Spinal cord (tissue), 10 donors: ENCODE measurements around the gene LSP1. TPM values are rescaled to one million over a fixed set of nuclear protein-coding genes. Genes with fewer than 3 reads are reported as not detected.
"Not testable (repeated sequence)": the region's sequence is repeated elsewhere in the genome, so short reads cannot be mapped to it uniquely, and the experiment has no call there.

ENCODE experiments used
- DNase-seq, 6 donors: peaks; one replicate each; pipeline versions ENCODE4 v3.0.0 to v3.0.0-alpha.2; 2013 to 2015; ENCODE audit warnings: low spot score in 6 of 6, low read depth in 4 of 6
- H3K27ac ChIP-seq: one replicate; pipeline ENCODE4 v1.5.1; 2013; ENCODE audit warnings: low read depth, low read length, control low read depth
- H3K27me3 ChIP-seq: one replicate; pipeline ENCODE4 v1.6.1; 2013; ENCODE audit warnings: low read length; ENCODE audit not compliant: control insufficient read depth, insufficient read depth
- H3K36me3 ChIP-seq: one replicate; pipeline ENCODE4 v1.6.1; 2013; ENCODE audit warnings: low read length; ENCODE audit not compliant: control insufficient read depth, insufficient read depth
- H3K4me1 ChIP-seq: one replicate; pipeline ENCODE4 v1.6.1; 2013; ENCODE audit warnings: low read length; ENCODE audit not compliant: control insufficient read depth, insufficient read depth
- H3K4me3 ChIP-seq: one replicate; pipeline ENCODE4 v1.5.1; 2013; ENCODE audit warnings: low read depth, low read length, control low read depth
- H3K9me3 ChIP-seq: one replicate; pipeline ENCODE4 v1.6.1; 2013; ENCODE audit warnings: low read length; ENCODE audit not compliant: control insufficient read depth, insufficient read depth
- WGBS: methylation state at CpG from one replicate; pipeline ENCODE4 v1.1.5; 2013; ENCODE audit warnings: missing lambda C conversion rate; ENCODE audit not compliant: insufficient coverage; 5-methylcytosine and 5-hydroxymethylcytosine counted together
- polyA plus RNA-seq, 2 donors: library from polyadenylated mRNA; unstranded; fragments of 120-200 nt; gene quantifications; one replicate each; pipeline ENCODE4 v1.2.1, GENCODE V29; 2013; ENCODE audit not compliant: insufficient read length in 2 of 2
- total RNA-seq, 2 donors: library from RNA; depleted of rRNA in 1 of 2; stranded (reverse); fragments of 120-200 nt in 1 of 2; fragments of >200 nt in 1 of 2; gene quantifications; one replicate each; pipeline versions ENCODE4 v1.2.3 to v1.2.4, GENCODE V29; 2013 to 2014
- donor health status: healthy.

Gene LSP1
- total and polyA plus RNA-seq, 4 donors, result 2.1 to 10.6 (median 7.9) TPM

DNA sequence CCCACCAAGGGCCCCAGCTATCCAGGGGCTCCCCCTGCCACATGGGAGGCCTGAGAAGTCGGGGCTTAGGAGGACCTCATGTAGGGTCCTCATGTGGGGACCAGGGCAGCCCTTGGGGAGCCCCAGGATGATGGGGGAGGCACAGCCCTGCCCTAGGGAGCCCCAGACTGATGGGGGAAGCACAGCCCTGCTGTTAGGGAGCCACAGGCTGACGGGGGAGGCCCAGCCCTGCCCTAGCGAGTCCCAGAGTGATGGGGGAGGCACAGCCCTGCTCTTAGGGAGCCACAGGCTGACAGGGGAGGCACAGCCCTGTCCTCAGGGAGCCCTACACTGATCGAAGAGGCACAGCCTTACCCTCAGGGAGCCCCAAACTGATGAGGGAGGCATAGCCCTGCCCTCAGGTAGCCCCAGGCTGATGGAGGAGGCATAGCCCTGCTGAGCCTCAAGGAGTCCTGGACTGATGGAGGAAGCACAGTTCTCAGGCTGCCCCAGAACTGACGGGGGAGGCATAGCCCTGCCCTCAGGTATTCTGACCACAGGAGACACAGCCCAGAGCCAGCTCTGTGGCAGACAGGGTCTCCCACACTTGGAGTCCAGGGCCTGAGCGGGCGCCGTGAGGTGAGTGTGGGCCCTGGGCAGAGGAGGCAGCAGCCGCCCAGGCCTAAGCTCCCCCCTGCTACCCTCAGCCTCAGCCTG, 28.0 kb downstream of the LSP1 start:
- H3K27me3 ChIP-seq, result no peaks in the 10 kb centered on the region
- peaks cover 41% of the 10 kb centered on the region for H3K4me1 ChIP-seq
- H3K36me3 ChIP-seq, result no peaks in the 10 kb centered on the region
- peak overlapping the region; percentile 79 for H3K27ac ChIP-seq
- H3K9me3 ChIP-seq, result no peaks in the 10 kb centered on the region
- DNase-seq, result no peak
- H3K4me3 ChIP-seq, result no peak overlapping the region
- 86% methylated on average over 8 of the region's 9 CpGs for WGBS

DNA sequence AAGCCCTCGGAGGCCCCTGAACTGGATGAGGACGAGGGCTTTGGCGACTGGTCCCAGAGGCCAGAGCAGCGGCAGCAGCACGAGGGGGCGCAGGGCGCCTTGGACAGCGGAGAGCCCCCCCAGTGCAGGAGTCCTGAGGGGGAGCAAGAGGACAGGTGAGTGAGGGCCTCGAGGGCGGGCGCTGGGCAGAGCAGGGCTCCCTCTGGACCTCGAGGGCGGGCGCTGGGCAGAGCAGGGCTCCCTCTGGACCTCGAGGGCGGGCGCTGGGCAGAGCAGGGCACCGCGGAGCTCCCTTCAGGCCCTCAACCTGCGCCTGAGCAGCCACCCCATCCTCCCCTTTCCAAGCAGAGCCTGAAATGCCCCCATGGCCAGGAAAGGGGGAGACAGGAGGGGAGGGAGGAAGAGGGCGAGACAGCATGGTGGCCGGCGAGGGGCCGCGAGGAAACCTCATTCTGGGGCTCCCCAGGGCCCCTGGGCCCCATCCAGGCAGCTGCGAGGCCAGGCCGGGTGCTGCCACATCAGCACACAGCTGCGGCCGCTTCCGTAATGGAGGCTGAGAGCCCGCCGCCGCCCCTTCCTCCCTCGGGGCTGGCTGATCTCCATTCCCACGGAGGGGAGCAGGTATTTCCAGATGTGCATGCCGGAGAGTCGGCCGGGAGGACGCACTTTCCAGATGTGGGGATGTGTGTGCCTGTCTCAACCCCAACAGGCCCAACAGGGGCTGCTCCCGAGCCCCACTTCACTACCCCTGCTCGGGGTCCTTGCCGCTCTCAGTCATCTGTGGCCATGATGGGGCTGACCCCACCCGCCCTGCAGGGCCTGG, 28.8 kb downstream of the LSP1 start:
- H3K9me3 ChIP-seq, result no peaks in the 10 kb centered on the region
- H3K36me3 ChIP-seq, result no peaks in the 10 kb centered on the region
- 77% methylated on average over 36 of the region's 43 CpGs for WGBS
- no peak overlapping the region for H3K4me3 ChIP-seq
- peak overlapping the region; percentile 79 for H3K27ac ChIP-seq
- DNase-seq, result peak in 1 of 6 donors; percentile 38
- peaks cover 33% of the 10 kb centered on the region for H3K4me1 ChIP-seq
- H3K27me3 ChIP-seq, result no peaks in the 10 kb centered on the region

DNA sequence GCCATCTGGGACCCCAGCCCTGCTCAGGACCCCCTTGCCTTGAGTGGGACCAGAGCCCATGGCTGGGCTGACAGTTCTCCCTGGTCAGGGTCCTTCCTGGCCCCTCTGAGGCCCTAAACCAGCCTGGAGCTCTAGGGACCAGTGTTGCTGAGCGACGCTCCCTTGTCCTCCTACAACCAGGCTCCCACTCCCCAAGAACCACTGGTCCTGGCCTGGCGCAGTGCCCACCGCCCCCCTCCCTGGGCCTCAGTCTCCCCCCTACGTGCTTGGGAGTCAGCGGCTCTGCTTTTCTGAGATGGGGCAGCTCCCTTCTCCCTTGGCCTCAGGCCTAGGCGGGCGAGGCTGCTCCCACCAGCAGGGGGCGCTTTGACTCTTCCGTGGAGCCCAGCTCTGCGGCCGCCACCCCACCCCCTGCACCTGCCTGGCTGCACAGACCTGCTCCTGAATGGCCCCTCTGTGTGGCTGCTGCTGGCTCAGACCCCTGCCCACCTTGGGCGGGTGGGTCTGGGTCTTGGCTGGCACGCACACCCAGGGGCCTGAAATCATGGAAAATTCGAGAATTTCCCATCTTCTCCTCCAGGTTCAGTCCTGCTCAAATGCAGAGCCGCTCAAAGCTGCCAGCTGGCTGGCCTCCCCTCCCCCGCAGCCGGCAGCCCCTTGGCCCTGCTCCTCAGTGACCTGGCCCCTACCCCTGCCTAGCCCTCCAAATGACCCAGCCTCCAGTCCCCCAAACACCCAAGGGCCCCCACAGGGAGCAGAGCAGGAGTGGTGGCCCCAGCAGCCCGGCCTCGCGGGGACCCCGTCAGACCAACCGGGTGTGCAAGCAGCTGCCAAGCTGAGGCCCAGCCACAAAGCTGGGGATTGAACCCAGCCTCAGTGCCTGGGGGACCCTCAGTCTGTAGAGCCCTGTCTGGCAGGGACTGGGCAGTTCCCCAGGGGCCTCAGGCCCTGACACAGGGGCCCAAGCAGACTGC, 29.7 kb downstream of the LSP1 start:
- DNase-seq, result peak in 5 of 6 donors; percentile 29 to 84 (median 60)
- Histone ChIP-seq H3K36me3 (no peaks in the 10 kb centered on the region), H3K4me1 (peaks cover 25% of the 10 kb centered on the region), H3K4me3 (no peak overlapping the region), H3K9me3 (no peaks in the 10 kb centered on the region), H3K27ac (peak overlapping the region; percentile 79), H3K27me3 (no peaks in the 10 kb centered on the region)
- WGBS, result 36% methylated on average over 23 of the region's 23 CpGs

DNA sequence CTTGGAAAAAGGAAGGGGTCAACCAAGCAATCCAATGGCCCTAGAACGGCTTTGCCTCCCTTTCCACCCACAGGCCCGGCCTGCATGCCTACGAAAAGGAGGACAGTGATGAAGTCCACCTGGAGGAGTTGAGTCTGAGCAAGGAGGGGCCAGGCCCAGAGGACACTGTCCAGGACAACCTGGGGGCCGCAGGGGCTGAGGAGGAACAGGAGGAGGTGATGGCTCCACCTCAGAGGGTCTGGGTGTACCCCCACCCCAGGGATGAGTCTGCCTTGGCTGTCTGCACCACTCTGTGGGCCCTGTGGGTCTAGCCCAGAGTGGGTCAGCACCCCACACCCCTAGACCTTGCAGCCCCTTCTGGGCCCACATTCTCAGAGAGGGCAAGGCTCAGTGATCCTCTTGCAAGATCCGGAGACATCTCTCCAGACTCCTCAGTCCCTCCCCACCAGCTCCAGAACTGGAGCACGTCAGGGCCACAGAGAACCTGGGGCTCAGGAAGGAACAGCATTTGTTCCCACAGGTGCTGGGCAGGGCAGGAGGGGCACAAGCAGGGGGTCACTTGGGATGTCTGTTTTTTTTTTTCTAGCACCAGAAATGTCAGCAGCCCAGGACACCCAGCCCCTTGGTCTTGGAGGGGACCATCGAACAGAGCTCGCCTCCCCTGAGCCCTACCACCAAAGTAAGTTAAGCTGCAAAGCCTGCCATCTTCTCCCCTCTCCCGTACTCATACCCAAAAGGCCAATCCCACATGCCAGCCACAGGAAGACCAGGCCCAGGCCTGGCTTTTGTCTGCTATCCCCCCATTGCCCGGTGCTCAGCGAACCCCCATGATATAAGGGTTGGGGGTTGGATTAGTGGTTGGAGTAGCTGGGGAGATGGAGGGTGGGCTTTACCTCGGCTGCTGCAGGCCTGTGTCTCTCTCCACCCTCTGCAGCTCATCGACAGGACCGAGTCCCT, 30.7 kb downstream of the LSP1 start:
- 89% methylated on average over 11 of the region's 14 CpGs for WGBS
- no peak for DNase-seq
- no peak overlapping the region for H3K27ac ChIP-seq

DNA sequence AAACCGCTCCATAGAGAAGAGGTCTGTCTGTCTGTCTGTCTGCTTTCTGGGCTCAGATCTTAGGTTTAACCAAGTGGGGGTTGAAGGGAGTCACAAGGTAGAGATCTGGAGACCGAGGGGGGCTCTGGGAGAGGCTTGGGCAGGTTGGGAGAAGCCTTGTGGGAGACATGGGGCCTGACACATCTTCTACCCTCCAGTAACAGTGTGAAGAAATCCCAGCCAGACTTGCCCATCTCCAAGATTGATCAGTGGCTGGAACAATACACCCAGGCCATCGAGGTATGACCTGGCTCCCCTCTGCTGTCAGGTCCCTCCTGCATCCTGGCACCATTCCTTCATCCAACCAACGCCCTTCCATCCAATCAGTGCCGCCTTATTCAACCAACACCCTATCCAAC, 31.4 kb downstream of the LSP1 start:
- no peaks in the 10 kb centered on the region for H3K36me3 ChIP-seq
- 89% methylated on average over 4 of the region's 5 CpGs for WGBS
- H3K27ac ChIP-seq, result no peak overlapping the region
- H3K4me1 ChIP-seq, result peaks cover 25% of the 10 kb centered on the region
- H3K9me3 ChIP-seq, result no peaks in the 10 kb centered on the region
- H3K27me3 ChIP-seq, result no peaks in the 10 kb centered on the region
- no peak overlapping the region for H3K4me3 ChIP-seq
- DNase-seq, result no peak

More for the DNA sequence above, 30.7 kb downstream of the LSP1 start:
- Histone ChIP-seq H3K4me1 (peaks cover 25% of the 10 kb centered on the region), H3K27me3 (no peaks in the 10 kb centered on the region), H3K4me3 (no peak overlapping the region), H3K9me3 (no peaks in the 10 kb centered on the region), H3K36me3 (no peaks in the 10 kb centered on the region)

DNA sequence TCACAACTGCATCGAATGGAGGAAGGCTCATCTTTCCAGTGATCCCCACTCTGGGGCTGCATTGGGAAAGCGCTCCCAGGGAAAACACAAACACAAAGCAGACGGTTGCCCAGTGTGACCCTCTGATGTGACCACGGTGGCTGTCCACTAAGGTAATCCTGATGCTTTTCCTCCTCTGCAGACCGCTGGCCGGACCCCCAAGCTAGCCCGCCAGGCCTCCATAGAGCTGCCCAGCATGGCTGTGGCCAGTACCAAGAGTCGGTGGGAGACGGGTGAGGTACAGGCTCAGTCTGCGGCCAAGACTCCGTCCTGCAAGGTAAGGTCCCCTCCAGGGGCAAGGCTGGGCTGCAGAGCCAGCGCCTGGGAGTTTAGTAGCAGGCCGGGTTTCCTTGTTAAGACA, 33.7 kb downstream of the LSP1 start:
- not testable (repeated sequence) for DNase-seq, H3K4me3 ChIP-seq, H3K9me3 ChIP-seq, H3K27ac ChIP-seq, H3K36me3 ChIP-seq, H3K27me3 ChIP-seq
- 85% methylated on average over 13 of the region's 13 CpGs for WGBS
- H3K4me1 ChIP-seq, result peaks cover 14% of the 10 kb centered on the region

DNA sequence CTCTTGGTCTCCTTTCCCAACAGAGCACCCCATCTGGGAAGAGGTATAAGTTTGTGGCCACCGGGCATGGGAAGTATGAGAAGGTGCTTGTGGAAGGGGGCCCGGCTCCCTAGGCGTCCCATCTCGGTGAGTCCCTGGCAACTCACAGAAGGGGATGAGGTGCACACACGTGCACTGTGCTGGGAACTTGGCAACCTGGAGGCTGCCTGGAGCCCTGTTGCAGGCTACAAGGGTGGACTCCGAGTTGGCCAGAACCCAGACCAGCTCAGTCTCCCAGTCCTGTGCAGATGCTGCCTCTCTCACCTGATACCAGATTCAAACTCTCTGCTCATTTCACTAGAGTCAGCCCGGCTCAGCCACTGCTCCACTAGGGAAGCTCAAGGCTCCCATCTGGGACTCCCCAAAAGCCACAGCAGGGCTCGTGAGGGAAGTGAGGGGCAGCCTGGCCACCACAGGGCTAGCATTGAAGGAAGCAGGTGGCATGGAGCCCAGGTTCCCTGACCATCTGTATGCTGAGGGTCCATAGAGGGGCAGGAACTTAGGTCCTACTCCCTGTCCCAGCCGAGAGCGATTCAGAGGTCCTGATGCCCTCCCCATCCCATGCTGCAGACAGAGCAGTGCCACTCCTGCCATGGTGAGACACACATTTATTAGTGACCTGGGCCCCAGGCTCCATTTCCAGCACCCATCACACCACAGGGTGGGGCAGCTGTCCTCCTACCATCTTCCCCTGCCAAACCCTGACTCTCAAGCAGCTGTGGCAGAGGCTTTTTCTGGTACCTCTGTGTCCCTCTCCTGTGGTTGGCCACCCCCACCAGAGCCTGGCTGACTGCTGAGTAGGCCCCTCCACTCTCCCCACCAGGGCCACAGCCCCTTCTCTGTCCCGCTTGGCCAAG, 34.8 kb downstream of the LSP1 start:
- no peaks in the 10 kb centered on the region for H3K9me3 ChIP-seq
- no peaks in the 10 kb centered on the region for H3K36me3 ChIP-seq
- H3K4me3 ChIP-seq, result no peak overlapping the region
- H3K27ac ChIP-seq, result no peak overlapping the region
- WGBS, result 85% methylated on average over 11 of the region's 11 CpGs
- H3K4me1 ChIP-seq, result peaks cover 2% of the 10 kb centered on the region
- DNase-seq, result no peak
- no peaks in the 10 kb centered on the region for H3K27me3 ChIP-seq

DNA sequence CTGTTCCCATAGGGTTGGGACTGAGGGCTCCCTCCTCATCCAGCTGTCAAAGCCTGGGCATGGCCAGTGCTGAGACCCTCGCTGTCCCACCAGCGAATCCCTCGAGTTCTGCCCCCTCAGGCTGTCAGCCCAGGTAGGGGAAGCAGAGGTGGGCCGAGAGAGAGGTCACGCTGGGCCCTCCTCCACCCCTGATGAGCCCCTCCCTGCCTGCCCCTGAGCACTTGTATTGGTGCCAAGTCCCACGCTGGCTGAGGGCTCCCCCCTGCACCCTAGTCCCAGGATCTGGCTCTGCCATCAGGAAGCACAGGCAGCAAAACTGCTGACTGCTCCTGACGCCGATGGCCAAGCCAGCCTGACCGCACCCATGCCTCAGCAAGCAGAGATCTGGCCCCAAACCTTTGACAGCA, 35.5 kb downstream of the LSP1 start:
- WGBS, result 75% methylated on average over 9 of the region's 9 CpGs
- Histone ChIP-seq H3K27ac (no peak overlapping the region), H3K4me1 (no peaks in the 10 kb centered on the region), H3K27me3 (no peaks in the 10 kb centered on the region), H3K4me3 (no peak overlapping the region), H3K36me3 (no peaks in the 10 kb centered on the region), H3K9me3 (no peaks in the 10 kb centered on the region)
- no peak for DNase-seq
